Measurements from ENCODE around the gene KLHL14.

DNA sequence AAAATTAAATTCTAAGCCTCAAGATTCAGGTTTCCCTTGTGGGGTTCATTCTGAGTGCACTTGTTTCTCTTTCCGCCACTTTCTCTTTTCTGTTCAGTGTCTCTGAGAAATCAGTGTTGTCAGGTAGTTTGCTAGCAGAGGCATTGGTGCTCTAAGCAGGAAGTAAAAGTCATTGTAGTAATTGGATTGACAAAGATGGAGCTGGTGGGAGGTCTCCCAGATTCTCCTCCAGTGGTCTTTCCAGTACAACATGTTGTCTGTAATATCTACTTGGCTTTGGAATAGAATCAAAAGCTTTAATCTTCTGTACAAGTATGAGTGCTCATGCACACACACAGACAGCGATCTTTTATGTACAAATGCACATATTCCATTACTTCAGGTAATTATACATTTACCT is 135.6 kb downstream of the KLHL14 start:
- TF ChIP-seq, protein P1, sequence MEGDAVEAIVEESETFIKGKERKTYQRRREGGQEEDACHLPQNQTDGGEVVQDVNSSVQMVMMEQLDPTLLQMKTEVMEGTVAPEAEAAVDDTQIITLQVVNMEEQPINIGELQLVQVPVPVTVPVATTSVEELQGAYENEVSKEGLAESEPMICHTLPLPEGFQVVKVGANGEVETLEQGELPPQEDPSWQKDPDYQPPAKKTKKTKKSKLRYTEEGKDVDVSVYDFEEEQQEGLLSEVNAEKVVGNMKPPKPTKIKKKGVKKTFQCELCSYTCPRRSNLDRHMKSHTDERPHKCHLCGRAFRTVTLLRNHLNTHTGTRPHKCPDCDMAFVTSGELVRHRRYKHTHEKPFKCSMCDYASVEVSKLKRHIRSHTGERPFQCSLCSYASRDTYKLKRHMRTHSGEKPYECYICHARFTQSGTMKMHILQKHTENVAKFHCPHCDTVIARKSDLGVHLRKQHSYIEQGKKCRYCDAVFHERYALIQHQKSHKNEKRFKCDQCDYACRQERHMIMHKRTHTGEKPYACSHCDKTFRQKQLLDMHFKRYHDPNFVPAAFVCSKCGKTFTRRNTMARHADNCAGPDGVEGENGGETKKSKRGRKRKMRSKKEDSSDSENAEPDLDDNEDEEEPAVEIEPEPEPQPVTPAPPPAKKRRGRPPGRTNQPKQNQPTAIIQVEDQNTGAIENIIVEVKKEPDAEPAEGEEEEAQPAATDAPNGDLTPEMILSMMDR (conservative IDR thresholded peaks at IDR 0.05 in 1 of 2, IDR thresholded peaks at IDR 0.05 in 1 of 2; ENCODE audit: extremely low read depth in 1 of 2, insufficient read depth in 1 of 2, low read depth in 1 of 2, low read length in 2 of 2) = no peak
- no peak for TF ChIP-seq EZH2 (IDR thresholded peaks at IDR 0.05; ENCODE audit: borderline replicate concordance, low read length)

All from mammary epithelial cell (primary cell).